ENCODE measurements around the gene RFX1. TPM values are rescaled to one million over a fixed set of nuclear protein-coding genes. Genes with fewer than 3 reads are reported as not detected.
"Not testable (repeated sequence)": the region's sequence is repeated elsewhere in the genome, so short reads cannot be mapped to it uniquely, and the experiment has no call there.

RFX1 gene
- total RNA-seq, 2 donors from 2014 or later = 23.3 to 24.7 TPM

GRCh38 chr19:14019739-14020138, 13.6 kb upstream of the RFX1 start:
- H3K9me3 ChIP-seq (ENCODE audit: control insufficient read depth, low read length, poor library complexity, severe bottlenecking); H3K27me3 Mint-ChIP-seq; DNase-seq; H3K4me3 Mint-ChIP-seq; H3K27ac Mint-ChIP-seq; H3K4me1 Mint-ChIP-seq; ATAC-seq; H3K36me3 Mint-ChIP-seq (ENCODE audit: low read depth): not testable (repeated sequence)

GRCh38 chr19:14019100-14019499, 13.0 kb upstream of the RFX1 start:
- Mint-ChIP-seq H3K4me3 (no peak overlapping the region), H3K27me3 (no peaks in the 10 kb centered on the region), H3K27ac (no peak overlapping the region), H3K36me3 (ENCODE audit: low read depth) (no peaks in the 10 kb centered on the region), H3K4me1 (peaks cover 2% of the 10 kb centered on the region)
- no peaks in the 10 kb centered on the region for H3K9me3 ChIP-seq (ENCODE audit: control insufficient read depth, low read length, poor library complexity, severe bottlenecking)
- ATAC-seq (peak; percentile 16), DNase-seq (no peak)

DNA sequence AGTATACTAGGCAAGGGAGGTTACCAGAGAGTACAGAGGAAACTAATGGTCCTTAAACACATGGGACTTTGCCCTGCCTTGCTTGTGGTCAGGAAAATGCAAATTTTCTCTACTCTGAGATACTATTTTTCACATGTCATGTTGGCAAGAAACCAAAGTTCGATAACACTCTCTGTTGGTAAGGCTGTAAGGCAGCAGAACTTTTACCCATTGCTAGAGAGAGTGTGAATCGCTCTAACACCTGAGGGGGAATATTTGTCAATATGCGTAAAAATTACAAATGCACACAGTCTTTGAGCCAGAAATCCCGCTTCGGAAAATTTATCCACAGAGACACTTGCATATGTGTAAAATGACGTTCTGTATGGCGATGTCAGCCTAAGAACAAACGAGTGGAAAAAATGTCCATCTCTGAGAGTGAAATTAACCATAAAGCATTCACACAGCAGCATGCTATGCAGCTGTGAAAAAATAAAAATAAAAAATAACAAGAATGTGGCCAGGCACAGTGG, 9.5 kb upstream of the RFX1 start:
- ATAC-seq (peak; percentile 40), DNase-seq (no peak)
- Mint-ChIP-seq H3K36me3 (ENCODE audit: low read depth) (no peaks in the 10 kb centered on the region), H3K4me3 (no peak overlapping the region), H3K4me1 (peaks cover 2% of the 10 kb centered on the region), H3K27me3 (no peaks in the 10 kb centered on the region), H3K27ac (no peak overlapping the region)
- no peaks in the 10 kb centered on the region for H3K9me3 ChIP-seq (ENCODE audit: control insufficient read depth, low read length, poor library complexity, severe bottlenecking)

GRCh38 chr19:14012378-14012915, 6.3 kb upstream of the RFX1 start:
- no peak overlapping the region for H3K27ac Mint-ChIP-seq
- no peaks in the 10 kb centered on the region for H3K27me3 Mint-ChIP-seq
- H3K9me3 ChIP-seq (ENCODE audit: control insufficient read depth, low read length, poor library complexity, severe bottlenecking) = no peaks in the 10 kb centered on the region
- peaks cover 4% of the 10 kb centered on the region for H3K4me1 Mint-ChIP-seq
- H3K36me3 Mint-ChIP-seq (ENCODE audit: low read depth) = no peaks in the 10 kb centered on the region
- H3K4me3 Mint-ChIP-seq = no peak overlapping the region
- DNase-seq = no peak
- no peak for ATAC-seq

- DNase-seq (no peak), ATAC-seq (no peak)
- peak overlapping the region; percentile 93 for H3K4me3 Mint-ChIP-seq
- no peaks in the 10 kb centered on the region for H3K36me3 Mint-ChIP-seq (ENCODE audit: low read depth)
- H3K27ac Mint-ChIP-seq = peak overlapping the region; percentile 99
- no peaks in the 10 kb centered on the region for H3K27me3 Mint-ChIP-seq
- peaks cover 36% of the 10 kb centered on the region for H3K4me1 Mint-ChIP-seq
- no peaks in the 10 kb centered on the region for H3K9me3 ChIP-seq (ENCODE audit: control insufficient read depth, low read length, poor library complexity, severe bottlenecking)
These were observed 844 bp upstream of the RFX1 start for GRCh38 chr19:14006766-14007562.

DNA sequence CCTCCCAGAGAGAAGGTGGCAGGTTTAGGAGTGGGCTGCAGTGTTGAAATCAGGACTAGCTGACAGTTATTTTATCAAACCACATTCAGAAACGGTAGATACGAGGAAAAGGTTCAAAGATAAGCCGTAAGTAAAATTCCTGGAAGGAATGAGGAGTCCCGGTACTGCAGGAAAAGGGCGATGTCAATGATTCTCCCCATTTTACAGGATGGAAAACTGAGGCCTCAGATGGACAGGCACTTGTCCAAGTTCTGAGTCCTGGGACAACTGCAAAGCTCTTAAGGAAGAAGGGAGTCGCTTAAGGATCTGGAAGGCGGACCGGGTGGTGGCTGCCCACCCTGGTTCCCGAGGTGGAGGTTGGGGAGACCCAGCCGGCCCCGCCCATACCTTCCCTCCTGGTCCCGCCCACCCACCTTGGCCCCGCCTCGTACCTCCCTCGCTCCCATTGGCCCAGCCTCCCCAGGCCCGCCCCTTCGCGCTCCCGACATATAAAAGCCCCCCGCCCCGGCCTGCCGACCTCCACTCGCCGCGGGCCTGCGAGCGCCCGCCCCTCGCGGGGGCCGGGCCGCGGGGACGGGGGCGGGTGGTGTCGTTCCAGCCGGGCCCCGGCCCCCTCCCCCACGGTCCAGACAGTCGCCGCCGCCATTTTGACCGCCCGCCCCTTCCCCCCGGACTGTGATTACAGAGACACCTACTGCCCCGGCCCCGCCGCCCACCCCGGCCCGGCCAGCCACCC, 603 bp downstream of the RFX1 start:
- ATAC-seq = peak; percentile 65
- no peaks in the 10 kb centered on the region for H3K9me3 ChIP-seq (ENCODE audit: control insufficient read depth, low read length, poor library complexity, severe bottlenecking)
- H3K27me3 Mint-ChIP-seq = no peaks in the 10 kb centered on the region

GRCh38 chr19:14004619-14005348, 1.3 kb downstream of the RFX1 start:
- Mint-ChIP-seq H3K36me3 (ENCODE audit: low read depth) (no peaks in the 10 kb centered on the region), H3K27ac (peak overlapping the region; percentile 99), H3K27me3 (no peaks in the 10 kb centered on the region), H3K4me3 (peak overlapping the region; percentile 93), H3K4me1 (peaks cover 45% of the 10 kb centered on the region)
- DNase-seq = no peak
- H3K9me3 ChIP-seq (ENCODE audit: control insufficient read depth, low read length, poor library complexity, severe bottlenecking) = no peaks in the 10 kb centered on the region
- ATAC-seq = no peak

More for the DNA sequence above, 603 bp downstream of the RFX1 start:
- H3K27ac Mint-ChIP-seq = peak overlapping the region; percentile 99
- DNase-seq = peak; percentile 93 to 95 (median 94)
- H3K36me3 Mint-ChIP-seq (ENCODE audit: low read depth) = no peaks in the 10 kb centered on the region
- peaks cover 42% of the 10 kb centered on the region for H3K4me1 Mint-ChIP-seq
- peak overlapping the region; percentile 93 for H3K4me3 Mint-ChIP-seq

DNA sequence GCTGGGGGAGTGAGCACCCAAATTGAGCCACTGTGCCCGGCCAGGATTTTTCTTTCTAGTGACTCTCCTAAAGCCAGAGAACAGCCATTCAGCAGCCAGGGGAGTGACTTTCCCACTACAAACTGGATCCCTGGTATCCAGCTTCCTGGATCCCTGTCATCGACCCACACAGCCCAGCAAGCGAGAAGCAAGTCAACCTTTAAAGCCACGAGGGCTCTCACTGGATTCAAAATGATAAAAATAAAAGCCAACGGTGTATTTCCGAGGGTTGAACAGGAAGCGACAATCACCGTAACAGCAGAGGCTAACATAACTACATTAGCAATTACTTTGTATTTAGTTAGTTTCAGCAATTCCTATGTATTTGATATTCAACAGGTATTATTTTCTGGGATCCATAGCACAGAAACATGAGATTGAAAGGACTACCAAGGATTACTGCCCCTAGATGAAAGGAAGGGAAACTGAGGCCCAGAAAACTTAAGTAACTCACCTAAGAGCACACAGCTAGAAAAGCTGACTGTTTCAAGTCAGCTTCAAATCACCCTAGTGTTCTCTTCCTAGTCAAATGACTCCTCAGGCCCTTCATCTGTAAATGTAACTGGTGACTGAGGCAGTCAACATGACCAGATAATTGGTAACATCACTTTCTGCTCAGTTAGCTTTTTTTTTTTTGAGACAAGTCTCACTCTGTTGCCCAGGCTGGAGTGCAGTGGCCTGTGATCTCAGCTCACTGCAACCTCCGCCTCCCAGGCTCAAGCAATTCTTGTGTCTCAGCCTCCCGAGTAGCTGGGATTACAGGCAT, 2.7 kb downstream of the RFX1 start:
- H3K27ac Mint-ChIP-seq = peak overlapping the region; percentile 95
- H3K4me1 Mint-ChIP-seq = peaks cover 44% of the 10 kb centered on the region
- ATAC-seq = no peak
- H3K27me3 Mint-ChIP-seq = no peaks in the 10 kb centered on the region
- H3K36me3 Mint-ChIP-seq (ENCODE audit: low read depth) = no peaks in the 10 kb centered on the region
- DNase-seq = no peak
- H3K4me3 Mint-ChIP-seq = peak overlapping the region; percentile 74
- H3K9me3 ChIP-seq (ENCODE audit: control insufficient read depth, low read length, poor library complexity, severe bottlenecking) = peaks cover 2% of the 10 kb centered on the region

- peaks cover 41% of the 10 kb centered on the region for H3K4me1 Mint-ChIP-seq
- H3K9me3 ChIP-seq (ENCODE audit: control insufficient read depth, low read length, poor library complexity, severe bottlenecking) = peaks cover 2% of the 10 kb centered on the region
- peak overlapping the region; percentile 95 for H3K27ac Mint-ChIP-seq
- H3K36me3 Mint-ChIP-seq (ENCODE audit: low read depth) = no peaks in the 10 kb centered on the region
- H3K27me3 Mint-ChIP-seq = no peaks in the 10 kb centered on the region
- H3K4me3 Mint-ChIP-seq = peak overlapping the region; percentile 74
- ATAC-seq = no peak
- DNase-seq = no peak
These were observed 3.4 kb downstream of the RFX1 start for GRCh38 chr19:14002571-14003250.

DNA sequence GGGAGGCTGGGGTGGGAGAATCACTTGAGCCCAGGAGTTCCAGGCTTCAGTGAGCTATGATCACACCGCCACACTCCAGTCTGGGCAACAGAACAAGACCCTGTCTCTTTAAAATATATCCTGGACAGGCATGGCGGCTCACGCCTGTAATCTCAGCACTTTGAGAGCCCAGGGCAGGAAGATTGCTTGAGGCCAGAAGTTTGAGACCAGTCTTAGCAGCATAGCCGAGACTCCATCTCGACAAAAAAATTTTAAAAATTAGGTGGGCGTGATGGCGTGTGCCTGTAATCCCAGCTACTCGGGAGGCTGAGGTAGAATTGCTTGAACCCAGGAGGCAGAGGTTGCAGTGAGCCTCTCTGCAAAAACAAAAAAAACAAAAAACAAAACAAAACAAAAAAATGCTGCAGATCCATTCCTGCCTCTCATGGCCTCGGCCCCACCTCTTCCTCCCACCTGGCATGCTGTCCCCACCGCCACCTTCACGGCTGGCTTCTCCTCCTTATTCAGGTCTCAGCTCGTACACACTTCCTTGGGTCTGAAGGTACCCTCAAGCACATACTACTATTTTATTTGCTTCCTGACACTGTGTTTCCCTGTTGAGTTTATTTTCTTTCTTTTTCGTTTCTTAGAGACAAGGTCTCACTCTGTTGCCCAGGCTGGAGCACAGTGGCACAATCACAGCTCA, 5.3 kb downstream of the RFX1 start:
- Mint-ChIP-seq H3K4me3 (peak overlapping the region; percentile 15), H3K4me1 (peaks cover 34% of the 10 kb centered on the region), H3K27me3 (no peaks in the 10 kb centered on the region), H3K36me3 (ENCODE audit: low read depth) (no peaks in the 10 kb centered on the region), H3K27ac (peak overlapping the region; percentile 95)
- H3K9me3 ChIP-seq (ENCODE audit: control insufficient read depth, low read length, poor library complexity, severe bottlenecking) = peaks cover 2% of the 10 kb centered on the region
- ATAC-seq (no peak), DNase-seq (no peak)

GRCh38 chr19:13999085-13999484, 7.0 kb downstream of the RFX1 start:
- no peak overlapping the region for H3K27ac Mint-ChIP-seq
- ATAC-seq = no peak
- H3K36me3 Mint-ChIP-seq (ENCODE audit: low read depth) = no peaks in the 10 kb centered on the region
- H3K9me3 ChIP-seq (ENCODE audit: control insufficient read depth, low read length, poor library complexity, severe bottlenecking) = peaks cover 2% of the 10 kb centered on the region
- H3K27me3 Mint-ChIP-seq = no peaks in the 10 kb centered on the region
- no peak for DNase-seq
- H3K4me3 Mint-ChIP-seq = no peak overlapping the region
- H3K4me1 Mint-ChIP-seq = peaks cover 28% of the 10 kb centered on the region

Data from T-helper 17 cell (primary cell).